Muscle layer of colon (tissue), 2 donors: Measurements from ENCODE around the gene PCDHGA12.
"Not testable (repeated sequence)": the region's sequence is repeated elsewhere in the genome, so short reads cannot be mapped to it uniquely, and the experiment has no call there.

ENCODE experiments used
- H3K27ac ChIP-seq: one replicate; pipeline ENCODE4 v1.7.0; 2013; ENCODE audit warnings: low read depth, mild to moderate bottlenecking, low read length, moderate library complexity
- H3K27me3 ChIP-seq, 2 donors: one replicate each; pipeline ENCODE4 v1.7.0; 2013; ENCODE audit warnings: low read length in 2 of 2, mild to moderate bottlenecking in 2 of 2; ENCODE audit not compliant: insufficient read depth in 2 of 2, control insufficient read depth in 1 of 2
- H3K36me3 ChIP-seq: one replicate; pipeline ENCODE4 v1.7.0; 2013; ENCODE audit warnings: mild to moderate bottlenecking, low read length; ENCODE audit not compliant: insufficient read depth
- H3K4me1 ChIP-seq: one replicate; pipeline ENCODE4 v1.7.0; 2013; ENCODE audit warnings: mild to moderate bottlenecking, low read length; ENCODE audit not compliant: insufficient read depth
- H3K4me3 ChIP-seq, 2 donors: one replicate each; pipeline ENCODE4 v1.7.0; 2013; ENCODE audit warnings: low read length in 2 of 2, low read depth in 1 of 2, mild to moderate bottlenecking in 1 of 2, moderate library complexity in 1 of 2
- H3K9ac ChIP-seq: one replicate; pipeline ENCODE4 v1.7.0; 2013; ENCODE audit warnings: low read length
- H3K9me3 ChIP-seq: one replicate; pipeline ENCODE4 v1.7.0; 2013; ENCODE audit warnings: mild to moderate bottlenecking, low read length
- donor health status: abdominal sarcoma.
- donor health status: Adenocarcinoma of cecum.

The PCDHGA12 gene

GRCh38 chr5:141431286-141431685 lies 979 bp downstream of the PCDHGA12 start:
- no peak overlapping the region for H3K9ac ChIP-seq
- peak overlapping the region in 1 of 2 donors; percentile 51 for H3K4me3 ChIP-seq
- H3K27me3 ChIP-seq = no peaks in the 10 kb centered on the region
- peaks cover 63% of the 10 kb centered on the region for H3K9me3 ChIP-seq
- no peak overlapping the region for H3K27ac ChIP-seq
- H3K4me1 ChIP-seq = no peaks in the 10 kb centered on the region
- H3K36me3 ChIP-seq = no peaks in the 10 kb centered on the region

- H3K9me3 ChIP-seq = peaks cover 57% of the 10 kb centered on the region
- not testable (repeated sequence) for H3K4me1 ChIP-seq, H3K36me3 ChIP-seq, H3K27ac ChIP-seq, H3K27me3 ChIP-seq, H3K9ac ChIP-seq
- H3K4me3 ChIP-seq = peak overlapping the region in 1 of 2 donors; percentile 51
Observed at GRCh38 chr5:141432308-141432707, 2.0 kb downstream of the PCDHGA12 start.

- H3K27ac ChIP-seq, H3K4me1 ChIP-seq, H3K9ac ChIP-seq, H3K36me3 ChIP-seq, H3K27me3 ChIP-seq: not testable (repeated sequence)
- Histone ChIP-seq H3K4me3 (peak overlapping the region in 1 of 2 donors; percentile 14), H3K9me3 (peaks cover 52% of the 10 kb centered on the region)
Observed at GRCh38 chr5:141432726-141433125, 2.4 kb downstream of the PCDHGA12 start.

GRCh38 chr5:141434006-141434405 lies 3.7 kb downstream of the PCDHGA12 start:
- no peak overlapping the region for H3K9ac ChIP-seq
- no peak overlapping the region for H3K27ac ChIP-seq
- no peaks in the 10 kb centered on the region for H3K27me3 ChIP-seq
- H3K4me3 ChIP-seq = no peak overlapping the region
- no peaks in the 10 kb centered on the region for H3K36me3 ChIP-seq
- H3K4me1 ChIP-seq = no peaks in the 10 kb centered on the region
- H3K9me3 ChIP-seq = peaks cover 47% of the 10 kb centered on the region

- Histone ChIP-seq H3K36me3 (no peaks in the 10 kb centered on the region), H3K27ac (no peak overlapping the region), H3K9me3 (peaks cover 37% of the 10 kb centered on the region), H3K4me1 (no peaks in the 10 kb centered on the region), H3K9ac (no peak overlapping the region), H3K4me3 (no peak overlapping the region), H3K27me3 (no peaks in the 10 kb centered on the region)
Observed at GRCh38 chr5:141437221-141437620, 6.9 kb downstream of the PCDHGA12 start.

GRCh38 chr5:141439411-141440141 lies 9.3 kb downstream of the PCDHGA12 start:
- no peak overlapping the region for H3K9ac ChIP-seq
- H3K9me3 ChIP-seq = peaks cover 22% of the 10 kb centered on the region
- H3K27me3 ChIP-seq = no peaks in the 10 kb centered on the region
- H3K27ac ChIP-seq = no peak overlapping the region
- peak overlapping the region in 1 of 2 donors; percentile 1 for H3K4me3 ChIP-seq
- no peaks in the 10 kb centered on the region for H3K4me1 ChIP-seq
- H3K36me3 ChIP-seq = no peaks in the 10 kb centered on the region

GRCh38 chr5:141440341-141440740 lies 10.0 kb downstream of the PCDHGA12 start:
- Histone ChIP-seq H3K4me1 (no peaks in the 10 kb centered on the region), H3K9me3 (peaks cover 22% of the 10 kb centered on the region), H3K36me3 (no peaks in the 10 kb centered on the region), H3K4me3 (no peak overlapping the region), H3K27me3 (no peaks in the 10 kb centered on the region), H3K27ac (no peak overlapping the region), H3K9ac (no peak overlapping the region)

GRCh38 chr5:141441571-141442170 lies 11.4 kb downstream of the PCDHGA12 start:
- Histone ChIP-seq H3K27me3 (no peaks in the 10 kb centered on the region), H3K9ac (no peak overlapping the region), H3K36me3 (no peaks in the 10 kb centered on the region), H3K27ac (no peak overlapping the region), H3K9me3 (peaks cover 18% of the 10 kb centered on the region), H3K4me1 (no peaks in the 10 kb centered on the region), H3K4me3 (no peak overlapping the region)

GRCh38 chr5:141465351-141465750 lies 35.0 kb downstream of the PCDHGA12 start:
- Histone ChIP-seq H3K4me1 (no peaks in the 10 kb centered on the region), H3K27me3 (no peaks in the 10 kb centered on the region), H3K27ac (no peak overlapping the region), H3K9me3 (no peaks in the 10 kb centered on the region), H3K36me3 (no peaks in the 10 kb centered on the region), H3K9ac (no peak overlapping the region), H3K4me3 (no peak overlapping the region)

- Histone ChIP-seq H3K9me3 (no peaks in the 10 kb centered on the region), H3K36me3 (no peaks in the 10 kb centered on the region), H3K9ac (peak within 1 kb of the TSS; percentile 72), H3K27ac (peak within 1 kb of the TSS; percentile 93), H3K4me1 (peaks cover 43% of the 10 kb centered on the region), H3K27me3 (no peaks in the 10 kb centered on the region), H3K4me3 (peak within 1 kb of the TSS; percentile 81 to 82)
Observed at GRCh38 chr5:141475625-141476131, 45.4 kb downstream of the PCDHGA12 start, which contains the start of gene PCDHGC3. Gene PCDHGC3 (plus strand): TSS chr5:141475966. CDS start chr5:141476117, 151 bp downstream.

- Histone ChIP-seq H3K4me1 (peaks cover 50% of the 10 kb centered on the region), H3K27me3 (no peaks in the 10 kb centered on the region), H3K36me3 (no peaks in the 10 kb centered on the region), H3K27ac (peak overlapping the region; percentile 93), H3K9me3 (no peaks in the 10 kb centered on the region), H3K9ac (peak overlapping the region; percentile 72), H3K4me3 (peak overlapping the region; percentile 81 to 82)
Observed at GRCh38 chr5:141476132-141476911, 46.0 kb downstream of the PCDHGA12 start.
